NCI-H2196 (cell line): ENCODE measurements around the gene AMY1B.
"Not testable (repeated sequence)": the region's sequence is repeated elsewhere in the genome, so short reads cannot be mapped to it uniquely, and the experiment has no call there.

Experiments
- DNase-seq: peaks from one replicate; lab custom pipeline; 2025; ENCODE audit not compliant: unreplicated experiment; lab: John Stamatoyannopoulos, UW

The AMY1B gene

GRCh38 chr1:103696110-103696509, at the start of gene AMY1B:
Gene AMY1B (minus strand): TSS chr1:103696210. CDS start chr1:103695639, 571 bp downstream.
- not testable (repeated sequence) for DNase-seq

- not testable (repeated sequence) for DNase-seq
Observed at GRCh38 chr1:103745040-103745439, 49.0 kb upstream of the AMY1B start.

- not testable (repeated sequence) for DNase-seq
Observed at GRCh38 chr1:103744449-103744848, 48.4 kb upstream of the AMY1B start.

- DNase-seq, result not testable (repeated sequence)
Observed at GRCh38 chr1:103738031-103738430, 42.0 kb upstream of the AMY1B start.

- not testable (repeated sequence) for DNase-seq
Observed at GRCh38 chr1:103735334-103735733, 39.3 kb upstream of the AMY1B start.

GRCh38 chr1:103721473-103721872, 25.5 kb upstream of the AMY1B start:
- DNase-seq, result not testable (repeated sequence)

- DNase-seq, result not testable (repeated sequence)
Observed at GRCh38 chr1:103717404-103717803, 21.4 kb upstream of the AMY1B start.

GRCh38 chr1:103710381-103710780, 14.4 kb upstream of the AMY1B start:
- not testable (repeated sequence) for DNase-seq

- not testable (repeated sequence) for DNase-seq
Observed at GRCh38 chr1:103707670-103708069, 11.7 kb upstream of the AMY1B start.

GRCh38 chr1:103701256-103701655, 5.2 kb upstream of the AMY1B start:
- not testable (repeated sequence) for DNase-seq

GRCh38 chr1:103700669-103701068, 4.7 kb upstream of the AMY1B start:
- not testable (repeated sequence) for DNase-seq

- not testable (repeated sequence) for DNase-seq
Observed at GRCh38 chr1:103697430-103697829, 1.4 kb upstream of the AMY1B start.

GRCh38 chr1:103676335-103676734, 19.7 kb downstream of the AMY1B start:
- not testable (repeated sequence) for DNase-seq

GRCh38 chr1:103655460-103655859, 40.5 kb downstream of the AMY1B start, which contains the start of gene AMY1A:
Gene AMY1A (plus strand): TSS chr1:103655760. CDS start chr1:103656331, 571 bp downstream.
- DNase-seq, result not testable (repeated sequence)

- DNase-seq, result not testable (repeated sequence)
Observed at GRCh38 chr1:103654133-103654532, 41.9 kb downstream of the AMY1B start.

- DNase-seq, result not testable (repeated sequence)
Observed at GRCh38 chr1:103650889-103651288, 45.1 kb downstream of the AMY1B start.

- DNase-seq, result not testable (repeated sequence)
Observed at GRCh38 chr1:103650305-103650704, 45.7 kb downstream of the AMY1B start.

- DNase-seq, result not testable (repeated sequence)
Observed at GRCh38 chr1:103643908-103644307, 52.1 kb downstream of the AMY1B start.

GRCh38 chr1:103641194-103641593, 54.8 kb downstream of the AMY1B start:
- DNase-seq, result not testable (repeated sequence)
